ENCODE data around the gene PTPRG. TPM values are rescaled to one million over a fixed set of nuclear protein-coding genes. Genes with fewer than 3 reads are reported as not detected.

PTPRG gene
- total and polyA plus RNA-seq, 2 donors (not counting 3 experiments of a cell fraction or from before 2014, with no cell fraction given), result 8.9 to 39.1 TPM

- no peak for DNase-seq (ENCODE audit: low read depth, low spot score)
- intact Hi-C loops (cut with micrococcal nuclease), result no loop called here
- Histone ChIP-seq H3K4me3 (replicated peaks in 1 of 3; ENCODE audit: insufficient read depth in 1 of 3, low read depth in 1 of 3, low read length in 3 of 3) (no peak overlapping the region), H2AFZ (ENCODE audit: low read depth, low read length) (no peak overlapping the region), H3K36me3 (ENCODE audit: control insufficient read depth in 2 of 2, extremely low read depth in 1 of 2, insufficient read depth in 2 of 2, low read length in 2 of 2) (no peaks in the 10 kb centered on the region), H3K9me3 (replicated peaks; ENCODE audit: control insufficient read depth, insufficient read depth, low read length) (no peaks in the 10 kb centered on the region), H3K9ac (replicated peaks; ENCODE audit: extremely low read depth, insufficient read depth, low read length) (no peak overlapping the region), H3K27me3 (ENCODE audit: control insufficient read depth in 2 of 2, insufficient read depth in 2 of 2, low read length in 2 of 2) (no peaks in the 10 kb centered on the region), H3K79me2 (ENCODE audit: control insufficient read depth, insufficient read depth, low read length) (no peaks in the 10 kb centered on the region), H3K4me2 (ENCODE audit: insufficient read depth, low read length) (no peak overlapping the region), H3K9me1 (replicated peaks; ENCODE audit: control insufficient read depth, extremely low read depth, insufficient read depth, low read length) (no peaks in the 10 kb centered on the region), H4K20me1 (replicated peaks; ENCODE audit: control insufficient read depth, extremely low read depth, insufficient read depth, low read length) (no peaks in the 10 kb centered on the region), H3K27ac (ENCODE audit: insufficient read depth, low read depth, low read length) (no peak overlapping the region), H3K4me1 (ENCODE audit: control insufficient read depth, extremely low read depth, insufficient read depth, low read length) (no peaks in the 10 kb centered on the region)
- no TSS peak for BruUV-seq (replicated peaks)
- no peak for TF ChIP-seq MAX (IDR thresholded peaks at IDR 0.05; ENCODE audit: insufficient read depth, insufficient read length)
- no peak for TF ChIP-seq POLR2A (IDR thresholded peaks at IDR 0.05; ENCODE audit: low read depth, low read length)
- TF ChIP-seq EZH2 (IDR thresholded peaks at IDR 0.05; ENCODE audit: borderline replicate concordance, low read depth, low read length, severe bottlenecking), result no peak
- no peak for TF ChIP-seq JUN (IDR thresholded peaks at IDR 0.05; ENCODE audit: borderline replicate concordance, insufficient read depth, insufficient read length, low read depth)
- TF ChIP-seq FOS (IDR thresholded peaks at IDR 0.05; ENCODE audit: borderline replicate concordance, insufficient read depth, low read length), result no peak
- TF ChIP-seq POLR2AphosphoS5 (IDR thresholded peaks at IDR 0.05; ENCODE audit: insufficient read depth, low read depth, low read length), result no peak
- no peak for TF ChIP-seq CTCF (IDR thresholded peaks at IDR 0.05; ENCODE audit: extremely low read depth in 1 of 2, insufficient read depth in 1 of 2, low read depth in 1 of 2, low read length in 2 of 2)
- ChIA-PET CTCF (no interaction called here), POLR2A (no interaction called here)
- FAIRE-seq, result no peak
- dilution Hi-C loops (cut with MboI; ENCODE audit: extremely low pct_ligation_motif_present, low sequenced_read_pairs), result no loop called here
These were observed 210.6 kb downstream of the PTPRG start for GRCh38 chr3:61771976-61772375.
